Astrocyte (in vitro differentiated cells and primary cell): ENCODE data around the gene AGXT2.

Experiments
- CTCF ChIP-seq: IDR thresholded peaks from 2 replicates; pipeline ENCODE4 v1.5.1; 2011; ENCODE audit warnings: low read depth, mild to moderate bottlenecking, inconsistent platforms, low read length, moderate library complexity; ENCODE audit not compliant: insufficient read depth
- EZH2 ChIP-seq: IDR thresholded peaks from 2 replicates; pipeline ENCODE4 v1.6.1; 2012; ENCODE audit warnings: mild to moderate bottlenecking, low read length, inconsistent platforms; ENCODE audit not compliant: insufficient read depth

- no peak for TF ChIP-seq CTCF
- no peak for TF ChIP-seq EZH2
Measured at GRCh38 chr5:35009657-35010056, 38.1 kb downstream of the AGXT2 start.
